Measurements from ENCODE around the gene GUK1.
"Not testable (repeated sequence)": the region's sequence is repeated elsewhere in the genome, so short reads cannot be mapped to it uniquely, and the experiment has no call there.

GUK1 gene

GRCh38 chr1:228104526-228105269, 35.4 kb upstream of the GUK1 start:
- no peak for DNase-seq (ENCODE audit: low read depth)

GRCh38 chr1:228105270-228105995, 34.6 kb upstream of the GUK1 start:
- no peak for DNase-seq (ENCODE audit: low read depth)

GRCh38 chr1:228105996-228106799, 33.9 kb upstream of the GUK1 start:
- DNase-seq (ENCODE audit: low read depth), result no peak

GRCh38 chr1:228106800-228107054, 33.4 kb upstream of the GUK1 start:
- no peak for DNase-seq (ENCODE audit: low read depth)

DNA sequence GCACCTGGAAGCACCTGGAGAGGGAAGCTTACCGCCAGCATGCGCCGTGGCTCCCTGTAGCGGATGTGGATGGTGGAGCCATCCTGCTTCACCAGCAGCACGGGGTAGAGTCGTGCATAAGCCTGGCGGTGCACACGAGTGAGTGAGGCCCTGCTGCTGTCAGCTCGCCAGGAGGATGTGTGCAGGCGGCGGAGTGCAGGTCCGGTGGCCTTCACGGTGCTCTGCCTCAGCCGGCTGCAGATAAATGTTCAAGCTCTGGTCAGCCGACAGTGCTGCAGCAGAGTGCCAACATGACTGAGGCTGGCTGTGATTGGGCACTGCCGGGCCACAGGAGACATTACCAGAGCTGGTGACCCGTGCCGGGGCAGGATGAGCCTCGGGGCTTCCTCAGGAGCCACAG, 32.4 kb upstream of the GUK1 start:
- no peak for DNase-seq (ENCODE audit: low read depth)

- DNase-seq (ENCODE audit: low read depth), result no peak
These were observed 31.9 kb upstream of the GUK1 start for GRCh38 chr1:228108055-228108690.

DNA sequence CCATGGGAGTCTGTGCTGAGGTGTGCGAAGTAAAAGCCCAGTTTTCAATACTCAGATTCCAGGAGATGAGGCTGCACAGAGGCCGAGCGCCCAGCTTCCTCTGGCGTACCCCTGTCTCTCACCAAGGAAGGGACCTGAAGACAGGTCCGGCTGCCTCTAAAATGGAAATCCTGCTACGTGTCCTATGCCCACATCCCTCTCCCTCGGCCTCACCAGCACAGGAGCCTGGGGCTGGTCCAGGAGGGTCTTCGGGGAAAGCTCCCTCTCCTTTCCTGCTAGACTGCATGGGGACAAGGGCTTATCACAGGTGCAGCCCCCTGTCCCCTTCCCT, 31.4 kb upstream of the GUK1 start:
- no peak for DNase-seq (ENCODE audit: low read depth)

GRCh38 chr1:228109073-228109961, 30.8 kb upstream of the GUK1 start, which contains the start of gene MRPL55:
TSS of gene MRPL55 (minus strand) at chr1:228109299. CDS start at chr1:228108260, 1,039 bp downstream.
- DNase-seq (ENCODE audit: low read depth), result peak; percentile 99

- DNase-seq (ENCODE audit: low read depth), result no peak
These were observed 30.1 kb upstream of the GUK1 start for GRCh38 chr1:228109962-228110488.

GRCh38 chr1:228110556-228110955, 29.5 kb upstream of the GUK1 start:
- no peak for DNase-seq (ENCODE audit: low read depth)

- not testable (repeated sequence) for DNase-seq (ENCODE audit: low read depth)
These were observed 28.8 kb upstream of the GUK1 start for GRCh38 chr1:228111315-228111714.

DNA sequence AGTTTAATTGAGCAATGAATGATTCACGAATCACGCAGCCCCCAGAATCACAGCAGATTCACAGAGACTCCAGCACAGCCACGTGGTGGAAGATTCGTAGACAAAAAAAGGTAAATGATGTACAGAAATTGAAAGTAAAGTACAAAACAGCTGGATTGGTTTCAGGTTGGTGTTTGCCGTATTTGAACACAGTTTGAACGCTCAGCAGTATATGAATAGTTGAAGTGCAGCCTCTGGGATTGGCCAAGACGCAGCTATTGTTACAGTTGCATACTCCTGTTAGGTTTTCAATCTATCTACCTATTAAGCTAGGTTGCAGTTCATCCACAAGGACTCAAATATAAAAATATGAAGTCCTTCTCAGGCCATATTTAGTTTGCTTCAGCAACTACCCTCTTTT, 27.9 kb upstream of the GUK1 start:
- DNase-seq (ENCODE audit: low read depth), result no peak

GRCh38 chr1:228112617-228113016, 27.5 kb upstream of the GUK1 start:
- no peak for DNase-seq (ENCODE audit: low read depth)

- no peak for DNase-seq (ENCODE audit: low read depth)
These were observed 25.3 kb upstream of the GUK1 start for GRCh38 chr1:228114827-228115226.

DNA sequence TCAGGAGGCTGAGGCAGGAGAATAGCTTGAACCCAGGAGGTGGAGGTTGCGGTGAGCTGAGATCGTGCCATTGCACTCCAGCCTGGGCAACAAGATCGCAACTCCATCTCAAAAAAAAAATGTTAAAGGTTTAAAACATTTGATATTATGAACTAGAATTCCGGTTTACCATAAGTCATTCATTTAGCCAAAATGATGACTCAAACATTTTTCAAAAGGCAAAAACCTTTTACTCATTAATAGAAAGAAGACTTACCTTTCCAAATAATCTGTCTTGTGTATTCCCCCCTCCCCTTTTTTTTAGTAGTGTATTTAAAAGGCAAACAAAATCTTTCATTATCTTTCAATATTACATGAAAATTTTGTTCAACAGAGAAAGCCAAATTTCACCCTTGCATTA, 22.7 kb upstream of the GUK1 start:
- no peak for DNase-seq (ENCODE audit: low read depth)

- DNase-seq (ENCODE audit: low read depth), result no peak
These were observed 22.0 kb upstream of the GUK1 start for GRCh38 chr1:228118040-228118439.

DNA sequence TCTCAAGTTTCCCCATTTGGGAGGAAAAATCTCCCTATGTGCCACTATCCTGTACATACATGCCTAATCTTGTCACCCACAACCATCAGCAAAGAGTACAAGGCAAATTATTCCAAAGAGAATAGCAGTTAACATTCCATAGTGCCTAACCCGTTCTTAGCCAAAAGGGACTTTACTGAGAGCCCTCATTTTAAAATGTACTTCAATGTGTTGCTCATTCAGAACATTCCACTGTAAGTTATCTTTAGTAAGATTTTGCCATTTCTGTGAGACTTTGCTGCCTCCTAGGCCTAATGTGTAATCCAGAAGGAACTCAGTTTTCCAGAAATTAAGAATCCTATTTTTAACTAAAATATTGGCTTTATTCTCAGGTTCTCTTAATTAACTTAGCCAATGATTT, 19.7 kb upstream of the GUK1 start:
- DNase-seq (ENCODE audit: low read depth), result no peak

DNA sequence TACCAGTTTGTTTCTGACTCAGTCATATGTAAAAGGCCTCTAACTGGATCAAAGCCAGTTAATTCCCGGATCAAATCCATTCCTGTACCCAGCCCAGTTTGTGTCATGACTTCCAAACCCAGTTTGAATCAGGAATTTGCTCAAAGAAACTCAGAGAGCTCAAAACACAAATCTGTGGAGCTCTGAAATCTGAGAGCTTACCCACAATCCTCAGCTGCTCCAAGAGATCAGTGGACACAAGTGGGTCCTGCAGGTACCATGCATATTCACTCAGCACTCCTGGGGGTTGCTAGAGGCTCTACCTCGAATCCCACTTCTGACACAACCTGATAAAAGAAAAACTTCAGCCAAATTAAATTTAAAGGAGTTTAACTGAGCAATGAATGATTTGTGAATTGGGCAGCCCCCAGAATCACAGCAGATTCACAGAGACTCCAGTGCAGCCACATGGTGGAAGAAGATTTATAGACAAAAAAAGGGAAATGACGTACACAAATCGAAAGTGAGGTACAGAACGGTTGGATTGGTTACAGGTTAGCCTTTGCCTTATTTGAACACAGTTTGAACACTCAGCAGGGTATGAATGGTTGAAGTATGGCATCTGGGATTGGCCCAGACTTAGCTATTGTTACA, 19.1 kb upstream of the GUK1 start:
- no peak for DNase-seq (ENCODE audit: low read depth)

GRCh38 chr1:228122921-228123441, 17.1 kb upstream of the GUK1 start:
- DNase-seq (ENCODE audit: low read depth), result no peak

DNA sequence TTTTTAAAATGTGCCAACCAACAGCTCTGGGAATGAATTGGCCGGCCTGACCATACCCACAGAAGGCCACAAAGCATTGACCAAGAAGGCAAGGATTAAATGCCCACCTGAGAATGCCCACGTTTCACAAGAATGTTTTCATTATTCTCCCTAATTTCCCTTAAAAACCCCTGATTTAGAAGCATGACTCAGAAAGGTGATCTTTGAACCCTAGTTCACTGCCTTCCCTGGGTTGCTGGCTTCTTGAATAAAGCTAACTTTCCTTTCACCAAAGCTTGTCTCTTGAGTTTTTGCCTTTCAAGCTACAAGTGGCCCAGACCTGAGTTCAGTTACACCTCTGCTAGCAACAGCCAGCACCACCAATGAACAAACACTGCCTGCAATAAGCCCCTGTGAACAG, 16.6 kb upstream of the GUK1 start:
- DNase-seq (ENCODE audit: low read depth), result no peak

DNA sequence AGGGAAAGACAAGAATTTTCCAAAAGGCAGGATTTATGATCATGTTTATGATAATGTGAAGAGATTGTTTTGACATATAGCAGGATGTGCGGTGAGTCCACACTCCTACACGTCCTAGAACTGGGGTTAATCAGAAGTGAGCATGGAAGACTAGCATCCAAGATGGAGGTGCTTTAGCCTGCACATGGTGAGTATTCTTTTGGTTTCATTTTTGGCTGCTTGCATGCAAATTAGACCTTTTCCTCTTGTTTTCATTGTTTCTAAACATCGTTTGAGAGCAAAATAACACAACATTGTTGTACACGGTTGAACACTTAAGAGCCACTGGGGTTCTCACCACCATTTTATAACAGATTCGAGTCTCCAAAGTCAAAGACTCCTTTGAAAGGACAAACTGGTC, 14.9 kb upstream of the GUK1 start:
- DNase-seq (ENCODE audit: low read depth), result no peak
